Measurements from ENCODE around the gene EYA3.

The EYA3 gene

GRCh38 chr1:28115267-28115666 lies 26.9 kb upstream of the EYA3 start:
- peak; percentile 88 for FAIRE-seq
- DNase-seq (ENCODE audit: extremely low spot score, insufficient read length, low read depth), result no peak

- no peak for FAIRE-seq
Measured at GRCh38 chr1:28114844-28115243, 26.4 kb upstream of the EYA3 start.

DNA sequence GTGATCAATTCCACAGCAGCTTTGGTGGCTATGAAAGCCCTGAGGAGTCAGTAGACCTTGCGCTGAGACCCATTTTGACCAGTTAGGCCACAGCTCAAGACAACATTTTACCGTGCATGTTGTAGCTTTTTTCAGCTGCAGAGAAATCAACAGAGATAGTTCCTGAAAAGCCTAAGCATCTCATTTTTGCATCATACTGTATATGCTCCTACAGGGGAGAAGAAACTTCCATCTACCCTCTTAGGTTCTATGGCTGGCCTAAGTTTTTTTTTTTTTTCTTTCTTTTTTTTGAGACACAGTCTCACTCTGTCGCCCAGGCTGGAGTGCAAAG lies 24.8 kb upstream of the EYA3 start:
- DNase-seq (ENCODE audit: extremely low spot score, insufficient read length, low read depth) (no peak), FAIRE-seq (no peak)

More at GRCh38 chr1:28114844-28115243, 26.4 kb upstream of the EYA3 start:
- no peak for DNase-seq (ENCODE audit: extremely low spot score, insufficient read length, low read depth)

DNA sequence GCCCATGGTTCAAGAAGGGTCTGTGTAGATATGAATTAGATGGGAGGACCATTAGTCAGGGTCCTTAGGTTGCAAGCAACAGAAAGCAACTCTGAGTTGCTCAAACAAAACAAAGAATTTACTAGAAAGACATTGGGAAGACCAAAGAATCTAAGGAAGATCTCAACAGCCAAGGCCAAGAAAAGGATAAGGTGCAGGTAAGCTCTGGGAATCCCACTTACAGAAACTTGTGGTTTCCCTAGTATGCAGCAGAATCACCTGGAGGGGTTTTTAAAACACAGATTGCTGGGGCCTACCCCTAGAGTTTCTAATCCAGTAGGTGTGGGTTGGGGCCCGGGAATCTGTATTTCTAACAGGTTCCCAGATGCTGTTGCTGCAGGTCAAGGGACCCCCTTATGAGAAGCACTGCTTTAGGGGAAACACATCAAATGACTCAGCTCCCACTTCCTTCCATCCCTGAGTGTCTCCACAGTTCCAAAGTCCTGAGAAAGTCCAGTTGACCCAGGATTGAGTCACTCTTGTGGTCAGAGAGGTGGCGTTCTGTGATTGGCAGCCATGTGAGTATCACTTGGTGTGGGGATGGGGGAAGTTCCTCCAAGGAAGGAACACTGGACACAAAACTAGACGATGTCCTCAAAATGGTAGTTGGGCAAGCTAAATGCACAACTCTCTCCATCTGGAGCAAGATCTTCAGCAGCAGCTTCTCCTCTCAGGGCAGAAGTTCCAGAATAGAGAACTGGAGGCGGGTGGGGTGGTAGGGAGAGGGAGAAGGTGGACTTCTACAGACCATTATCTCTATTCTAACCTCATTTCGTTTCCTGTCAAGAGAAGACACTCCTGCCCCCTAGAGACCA lies 24.2 kb upstream of the EYA3 start:
- DNase-seq (ENCODE audit: extremely low spot score, insufficient read length, low read depth) (no peak), FAIRE-seq (peak; percentile 58)

- FAIRE-seq, result peak; percentile 38
- no peak for DNase-seq (ENCODE audit: extremely low spot score, insufficient read length, low read depth)
Measured at GRCh38 chr1:28111157-28111556, 22.7 kb upstream of the EYA3 start.

DNA sequence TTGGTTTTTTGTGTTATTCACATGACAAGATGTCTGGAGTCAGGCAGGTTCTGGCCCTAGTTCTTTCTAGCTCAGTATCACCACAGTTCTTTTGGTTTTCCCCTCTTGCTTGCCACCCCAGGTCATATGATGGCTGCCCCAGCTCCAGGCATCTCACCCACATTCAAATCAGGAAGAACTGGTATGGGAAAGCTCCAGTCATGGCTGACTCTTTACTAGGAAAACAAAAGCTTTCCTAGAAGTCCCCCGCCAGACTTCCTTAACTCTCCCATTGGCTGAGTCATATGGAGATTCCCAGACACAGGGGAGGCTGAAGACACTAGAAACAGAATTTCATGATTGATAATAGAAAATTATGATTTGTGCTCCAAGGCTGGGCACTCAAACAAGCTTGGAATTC lies 22.1 kb upstream of the EYA3 start:
- DNase-seq (ENCODE audit: extremely low spot score, insufficient read length, low read depth) (no peak), FAIRE-seq (no peak)

DNA sequence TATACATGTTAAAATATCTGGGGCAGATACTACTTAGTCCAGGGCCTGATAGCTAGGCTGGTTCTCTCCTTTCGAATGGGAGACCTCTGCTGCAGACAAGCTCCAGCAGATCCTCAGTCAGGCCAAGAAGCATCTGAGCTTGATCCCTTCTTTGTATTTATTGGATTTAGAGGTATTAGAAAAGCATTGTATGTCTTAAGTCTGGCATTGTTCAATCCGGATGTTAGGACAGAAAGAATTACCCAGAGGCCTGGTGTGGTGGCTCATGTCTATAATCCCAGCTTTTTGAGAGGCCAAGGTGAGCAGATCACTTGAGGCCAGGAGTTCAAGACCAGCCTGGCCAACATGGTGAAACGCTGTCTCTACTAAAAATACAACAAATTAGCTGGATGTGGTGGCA lies 21.2 kb upstream of the EYA3 start:
- no peak for FAIRE-seq
- no peak for DNase-seq (ENCODE audit: extremely low spot score, insufficient read length, low read depth)

DNA sequence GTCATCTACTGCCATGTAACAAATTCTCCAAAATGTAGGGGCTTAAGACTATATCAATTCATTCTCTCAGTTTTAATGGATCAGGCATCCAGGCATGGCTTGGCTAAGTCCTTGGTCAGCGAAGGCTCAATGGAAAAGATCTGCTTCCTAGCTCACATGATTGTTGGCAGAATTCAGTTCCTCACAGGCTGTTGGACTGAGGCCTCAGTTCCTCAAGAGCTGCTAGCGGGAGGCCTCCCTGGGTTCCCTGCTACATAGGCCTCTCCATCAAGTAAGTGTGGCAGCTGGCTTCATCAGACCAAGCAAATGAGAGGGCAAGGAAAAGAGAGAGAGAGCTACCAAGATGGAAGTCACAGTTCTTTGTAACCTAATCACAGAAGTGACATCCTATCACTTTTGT lies 19.6 kb upstream of the EYA3 start:
- DNase-seq (ENCODE audit: extremely low spot score, insufficient read length, low read depth) (no peak), FAIRE-seq (no peak)

DNA sequence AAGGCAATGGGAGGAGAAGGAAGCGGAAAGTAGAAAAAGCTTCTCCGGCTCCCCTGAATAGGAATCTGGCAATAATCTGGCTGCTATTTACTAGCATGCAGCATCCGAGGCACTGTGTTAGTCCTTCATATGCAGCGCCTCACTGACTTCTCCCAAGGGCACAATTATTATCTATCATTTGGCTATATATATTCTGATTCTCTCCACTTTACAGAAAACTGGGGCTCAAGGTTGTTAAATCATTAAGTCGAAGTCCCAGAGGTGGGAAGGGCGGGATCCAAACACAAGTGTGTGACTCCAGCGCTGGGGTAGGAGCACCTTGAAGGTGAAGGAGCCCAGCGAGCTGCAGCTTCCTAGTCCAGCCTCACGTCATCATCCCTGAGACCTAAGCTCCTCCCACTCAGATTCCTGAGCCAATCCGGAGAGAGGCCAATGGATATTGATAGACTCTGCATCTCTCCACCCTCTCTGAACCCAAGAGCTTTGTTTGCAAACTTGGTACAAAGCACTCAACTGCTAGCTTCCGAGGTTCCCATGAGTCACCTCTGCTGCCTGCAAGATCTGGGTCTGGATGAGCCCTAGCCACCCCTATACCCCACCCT lies 16.6 kb upstream of the EYA3 start:
- FAIRE-seq (no peak), DNase-seq (ENCODE audit: extremely low spot score, insufficient read length, low read depth) (no peak)

DNA sequence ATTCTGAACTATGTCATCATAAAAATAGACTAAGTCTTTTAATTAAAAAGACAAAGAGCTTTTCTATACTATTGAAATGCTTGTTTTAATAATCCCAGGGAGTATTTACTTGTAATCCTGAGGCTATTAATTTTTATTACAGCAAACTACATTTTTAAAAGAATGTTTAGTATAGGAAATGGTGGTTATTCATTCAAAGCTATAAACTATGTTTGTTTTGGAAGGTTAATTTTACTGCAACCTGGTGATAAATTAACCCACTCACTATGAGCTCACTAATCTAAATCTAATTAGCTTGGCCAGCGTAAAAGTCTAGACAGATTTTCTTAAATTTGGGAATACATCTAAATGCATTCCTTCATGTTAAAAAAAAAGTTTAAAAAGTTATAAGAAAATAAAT lies 13.8 kb upstream of the EYA3 start:
- FAIRE-seq, result no peak
- no peak for DNase-seq (ENCODE audit: extremely low spot score, insufficient read length, low read depth)

GRCh38 chr1:28099050-28099769 lies 10.8 kb upstream of the EYA3 start:
- no peak for FAIRE-seq
- DNase-seq (ENCODE audit: extremely low spot score, insufficient read length, low read depth), result no peak

GRCh38 chr1:28097100-28097472 lies 8.7 kb upstream of the EYA3 start:
- FAIRE-seq (peak; percentile 41), DNase-seq (ENCODE audit: extremely low spot score, insufficient read length, low read depth) (no peak)

DNA sequence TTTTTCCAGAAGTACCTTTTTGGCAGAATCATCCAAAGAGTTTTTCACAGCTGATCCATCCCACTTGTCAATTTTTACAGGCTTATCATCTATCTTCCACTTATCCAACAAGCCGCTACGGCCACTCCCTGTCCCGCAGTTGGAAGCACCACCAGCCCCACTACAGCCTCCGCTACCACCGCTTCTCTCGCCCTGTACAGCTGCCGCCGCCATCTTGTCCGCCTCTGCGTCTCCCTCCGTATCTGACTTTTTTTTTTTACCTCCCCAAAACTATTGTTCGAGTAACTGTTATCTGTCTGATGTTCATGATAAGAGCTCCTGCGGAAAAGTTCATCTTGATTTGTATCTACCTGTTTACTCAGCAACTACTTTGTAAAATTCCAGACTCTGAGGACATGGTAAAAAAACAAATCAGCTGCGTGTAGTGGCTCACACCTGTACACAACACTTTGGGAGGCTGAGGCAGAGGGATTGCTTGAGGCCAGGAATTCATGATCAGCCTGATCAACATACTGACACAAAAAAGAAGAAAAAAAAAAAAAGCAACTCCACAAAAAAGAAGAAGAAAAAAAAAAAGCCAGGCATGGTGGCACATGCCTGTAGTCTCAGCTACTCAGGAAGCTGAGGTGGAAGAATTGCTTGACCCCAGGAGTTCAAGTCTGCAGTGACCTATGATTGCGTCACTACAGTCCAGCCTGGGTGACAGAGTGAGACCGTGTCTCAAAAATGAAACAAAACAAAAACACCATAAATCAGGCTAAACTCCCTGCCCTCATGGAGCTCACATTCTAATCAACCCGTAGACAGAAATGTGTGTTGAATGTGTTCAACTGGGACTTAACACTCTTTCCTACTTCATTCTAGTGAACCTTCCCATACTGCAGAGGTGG lies 8.0 kb upstream of the EYA3 start:
- DNase-seq (ENCODE audit: extremely low spot score, insufficient read length, low read depth) (no peak), FAIRE-seq (no peak)

DNA sequence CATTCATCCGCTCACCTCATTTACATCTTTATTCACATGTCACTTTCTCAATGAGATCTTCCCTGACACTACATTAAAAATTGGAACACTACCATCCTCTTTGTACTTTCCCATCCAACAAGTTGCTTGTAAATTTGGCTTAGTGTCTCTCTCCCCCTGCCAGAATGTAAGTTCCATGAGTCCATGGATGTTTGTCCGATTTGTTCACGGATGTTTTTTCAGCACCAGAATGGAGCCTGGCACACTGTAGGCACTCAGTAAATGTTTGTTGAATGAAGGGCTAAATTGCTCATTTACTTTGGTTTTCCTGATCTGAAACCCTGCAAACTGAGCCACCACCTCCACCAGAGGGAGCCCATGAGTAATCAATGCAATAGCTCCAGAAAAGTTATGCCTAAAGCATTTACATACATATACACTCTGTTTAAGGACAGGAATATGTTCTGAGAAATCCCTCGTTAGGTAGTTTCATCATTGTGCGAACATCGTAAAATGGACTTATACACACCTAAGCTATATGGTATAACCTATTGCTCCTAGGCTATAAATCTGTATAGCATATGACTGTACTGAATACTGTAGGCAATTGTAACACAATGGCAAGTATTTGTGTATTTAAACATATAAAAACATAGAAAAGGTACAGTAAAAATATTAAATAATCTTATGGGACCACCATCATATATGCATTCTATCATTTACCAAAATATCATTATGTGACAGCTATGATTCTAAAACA lies 2.8 kb upstream of the EYA3 start:
- peak; percentile 87 for FAIRE-seq
- DNase-seq (ENCODE audit: extremely low spot score, insufficient read length, low read depth), result no peak

GRCh38 chr1:28087614-28088167 lies 719 bp downstream of the EYA3 start:
- peak; percentile 15 for FAIRE-seq
- no peak for DNase-seq (ENCODE audit: extremely low spot score, insufficient read length, low read depth)

GRCh38 chr1:28086651-28087050 lies 1.8 kb downstream of the EYA3 start:
- no peak for DNase-seq (ENCODE audit: extremely low spot score, insufficient read length, low read depth)
- FAIRE-seq, result no peak

GRCh38 chr1:28085129-28085528 lies 3.3 kb downstream of the EYA3 start:
- FAIRE-seq, result no peak
- no peak for DNase-seq (ENCODE audit: extremely low spot score, insufficient read length, low read depth)

GRCh38 chr1:28083876-28084275 lies 4.5 kb downstream of the EYA3 start:
- FAIRE-seq (no peak), DNase-seq (ENCODE audit: extremely low spot score, insufficient read length, low read depth) (no peak)

Data from GM18507 (cell line).